ENCODE data around the gene FBXL14.

Gene FBXL14

DNA sequence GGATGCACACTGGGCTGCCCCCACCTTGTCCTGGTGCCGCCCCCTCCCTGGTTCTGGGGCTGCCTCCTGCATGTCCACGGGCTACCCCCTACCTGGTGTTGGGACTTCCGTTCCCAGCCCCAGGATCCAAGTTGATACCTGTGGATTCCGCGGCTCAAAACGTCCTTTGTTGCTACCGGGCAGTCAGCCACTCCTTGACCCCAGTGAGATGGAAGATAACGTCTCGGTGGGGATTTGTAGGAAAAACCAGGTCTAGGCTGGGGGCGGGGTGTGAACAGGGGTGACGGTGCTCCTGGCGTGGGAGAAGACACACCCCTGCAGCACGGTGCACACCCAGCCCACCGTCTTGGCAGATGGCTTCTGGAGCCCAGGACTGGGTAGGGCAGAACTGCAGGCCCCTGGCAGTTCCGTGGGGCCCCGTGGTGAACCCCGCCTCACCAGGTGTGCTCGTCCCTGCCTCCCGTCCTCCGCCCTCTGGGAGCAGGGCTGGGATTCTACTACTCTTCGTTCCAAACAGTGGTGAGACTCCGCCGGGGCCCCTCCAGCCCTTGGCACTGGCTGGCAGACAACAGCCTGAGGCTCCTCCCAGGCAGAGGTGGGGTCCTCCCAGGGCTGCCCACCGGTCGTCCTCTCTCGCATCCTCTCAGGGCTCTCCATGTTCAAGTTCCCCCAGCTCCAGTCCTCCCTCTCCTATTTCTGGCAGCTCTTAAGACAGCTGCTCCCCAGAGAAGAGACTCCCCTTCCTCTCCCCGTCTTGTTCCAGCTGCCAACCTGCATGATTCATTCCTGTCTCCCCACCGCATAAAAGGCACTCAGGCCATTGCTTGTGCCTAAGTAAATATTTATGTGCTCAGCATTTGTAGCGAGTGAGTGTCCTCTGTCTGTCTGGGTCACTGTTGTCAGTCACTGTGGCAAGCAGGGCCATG lies 75.5 kb downstream of the FBXL14 start:
- Histone ChIP-seq H4K20me1 (ENCODE audit: insufficient read depth) (no peaks in the 10 kb centered on the region), H3K36me3 (ENCODE audit: insufficient read depth) (no peaks in the 10 kb centered on the region), H2AFZ (ENCODE audit: low read depth) (no peak overlapping the region), H3K27ac (no peak overlapping the region), H3K4me1 (ENCODE audit: low read depth, poor library complexity, severe bottlenecking) (peaks cover 21% of the 10 kb centered on the region), H3K4me3 (IDR thresholded peaks at IDR 0.05; ENCODE audit: insufficient read depth, low read depth, low read length) (no peak overlapping the region), H3K27me3 (ENCODE audit: insufficient read depth, low read depth) (no peaks in the 10 kb centered on the region), H3K4me2 (no peak overlapping the region), H3K9ac (no peak overlapping the region), H3K79me2 (ENCODE audit: insufficient read depth, low read depth) (no peaks in the 10 kb centered on the region)
- TF ChIP-seq, protein P1, sequence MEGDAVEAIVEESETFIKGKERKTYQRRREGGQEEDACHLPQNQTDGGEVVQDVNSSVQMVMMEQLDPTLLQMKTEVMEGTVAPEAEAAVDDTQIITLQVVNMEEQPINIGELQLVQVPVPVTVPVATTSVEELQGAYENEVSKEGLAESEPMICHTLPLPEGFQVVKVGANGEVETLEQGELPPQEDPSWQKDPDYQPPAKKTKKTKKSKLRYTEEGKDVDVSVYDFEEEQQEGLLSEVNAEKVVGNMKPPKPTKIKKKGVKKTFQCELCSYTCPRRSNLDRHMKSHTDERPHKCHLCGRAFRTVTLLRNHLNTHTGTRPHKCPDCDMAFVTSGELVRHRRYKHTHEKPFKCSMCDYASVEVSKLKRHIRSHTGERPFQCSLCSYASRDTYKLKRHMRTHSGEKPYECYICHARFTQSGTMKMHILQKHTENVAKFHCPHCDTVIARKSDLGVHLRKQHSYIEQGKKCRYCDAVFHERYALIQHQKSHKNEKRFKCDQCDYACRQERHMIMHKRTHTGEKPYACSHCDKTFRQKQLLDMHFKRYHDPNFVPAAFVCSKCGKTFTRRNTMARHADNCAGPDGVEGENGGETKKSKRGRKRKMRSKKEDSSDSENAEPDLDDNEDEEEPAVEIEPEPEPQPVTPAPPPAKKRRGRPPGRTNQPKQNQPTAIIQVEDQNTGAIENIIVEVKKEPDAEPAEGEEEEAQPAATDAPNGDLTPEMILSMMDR (conservative IDR thresholded peaks at IDR 0.05; ENCODE audit: low read depth, low read length) = no peak

DNA sequence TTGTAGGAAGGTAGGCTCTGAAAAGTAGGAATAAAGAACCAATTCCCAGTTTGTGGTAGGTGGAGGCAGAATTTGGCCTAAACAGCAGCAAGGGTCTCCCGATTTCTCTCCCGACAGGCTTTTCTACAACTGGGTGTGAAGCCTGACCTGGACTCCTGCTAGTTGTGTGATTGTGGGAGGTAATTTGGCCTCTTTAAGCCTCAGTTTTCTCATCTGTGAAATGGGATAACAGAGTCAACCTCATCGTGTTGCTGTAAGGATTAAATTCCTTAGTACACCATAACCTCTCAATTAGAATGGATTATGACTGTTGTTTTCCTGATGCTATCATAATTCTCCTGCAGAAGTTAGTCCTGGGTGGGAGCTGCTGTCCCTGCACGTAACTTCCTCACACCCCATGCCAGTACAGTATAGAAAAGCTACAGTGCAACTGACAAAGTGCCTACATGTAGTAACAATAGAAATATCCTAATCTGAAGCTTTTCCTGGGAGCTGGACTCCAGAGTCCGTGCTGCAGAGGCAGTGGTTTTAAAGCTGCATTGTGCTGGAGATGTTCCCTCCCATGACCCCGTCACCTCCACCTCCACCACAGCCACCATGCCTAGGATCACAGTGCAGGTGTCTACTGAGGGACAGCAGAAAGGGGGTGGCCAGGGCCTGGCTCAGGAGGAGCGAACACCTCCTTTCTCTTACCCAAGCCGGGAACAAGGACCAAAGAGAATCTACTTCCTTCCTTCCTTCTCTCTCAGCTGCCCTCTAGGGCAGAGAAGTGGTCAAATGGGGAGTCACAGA lies 76.5 kb downstream of the FBXL14 start:
- Histone ChIP-seq H3K79me2 (ENCODE audit: insufficient read depth, low read depth) (no peaks in the 10 kb centered on the region), H3K27ac (no peak overlapping the region), H2AFZ (ENCODE audit: low read depth) (no peak overlapping the region), H4K20me1 (ENCODE audit: insufficient read depth) (no peaks in the 10 kb centered on the region), H3K9ac (no peak overlapping the region), H3K36me3 (ENCODE audit: insufficient read depth) (no peaks in the 10 kb centered on the region), H3K4me3 (IDR thresholded peaks at IDR 0.05; ENCODE audit: insufficient read depth, low read depth, low read length) (no peak overlapping the region), H3K4me1 (ENCODE audit: low read depth, poor library complexity, severe bottlenecking) (peaks cover 21% of the 10 kb centered on the region), H3K4me2 (no peak overlapping the region), H3K27me3 (ENCODE audit: insufficient read depth, low read depth) (no peaks in the 10 kb centered on the region)
- TF ChIP-seq, protein P1 (conservative IDR thresholded peaks at IDR 0.05; ENCODE audit: low read depth, low read length) = no peak

DNA sequence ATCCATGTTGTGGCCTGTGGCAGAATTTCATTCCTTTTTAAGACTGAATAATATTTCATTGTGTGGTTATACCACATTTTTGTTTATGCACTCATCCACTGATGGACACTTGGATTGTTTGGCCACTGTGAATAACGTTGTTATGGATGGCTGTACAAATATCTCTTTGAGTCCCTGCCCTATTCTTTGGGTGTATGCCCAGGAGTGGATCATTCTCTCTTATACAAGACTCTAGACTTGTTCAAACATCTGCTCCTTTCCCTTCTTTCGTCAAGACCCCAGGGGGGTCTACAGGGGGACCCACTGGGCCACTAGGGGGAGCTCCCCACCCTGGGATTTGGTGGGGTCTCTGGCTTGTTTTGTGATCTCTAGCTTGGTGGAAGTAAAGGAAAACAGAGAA lies 77.4 kb downstream of the FBXL14 start:
- Histone ChIP-seq H3K4me1 (ENCODE audit: low read depth, poor library complexity, severe bottlenecking) (peaks cover 21% of the 10 kb centered on the region), H3K4me3 (IDR thresholded peaks at IDR 0.05; ENCODE audit: insufficient read depth, low read depth, low read length) (no peak overlapping the region), H3K36me3 (ENCODE audit: insufficient read depth) (no peaks in the 10 kb centered on the region), H3K4me2 (no peak overlapping the region), H3K9ac (no peak overlapping the region), H3K27me3 (ENCODE audit: insufficient read depth, low read depth) (no peaks in the 10 kb centered on the region), H3K27ac (no peak overlapping the region), H4K20me1 (ENCODE audit: insufficient read depth) (no peaks in the 10 kb centered on the region), H2AFZ (ENCODE audit: low read depth) (no peak overlapping the region), H3K79me2 (ENCODE audit: insufficient read depth, low read depth) (no peaks in the 10 kb centered on the region)
- TF ChIP-seq, protein P1 (conservative IDR thresholded peaks at IDR 0.05; ENCODE audit: low read depth, low read length) = peak; percentile 62
